Tibial artery (tissue), 4 donors: ENCODE data around the gene LBHD1.

Source experiments
- DNase-seq, 2 donors: peaks; one replicate each; pipeline ENCODE4 v3.0.0-alpha.2; 2019
- H3K27ac ChIP-seq, 2 donors: fragments of 200-600 bp; sonication (generic) in 1 of 2; 1 replicate in 1 of 2; 2 replicates in 1 of 2; pipeline ENCODE4 v1.5.1; 2018 to 2019; ENCODE audit warnings: mild to moderate bottlenecking in 1 of 2
- H3K27me3 ChIP-seq, 2 donors: fragments of 200-600 bp; sonication (generic) in 1 of 2; one replicate each; pipeline versions ENCODE4 v1.5.1 to v1.6.0; 2016 to 2019
- H3K36me3 ChIP-seq, 3 donors: fragments of 200-600 bp; sonication (generic) in 2 of 3; one replicate each; pipeline ENCODE4 v1.5.1; 2016 to 2019; ENCODE audit warnings: mild to moderate bottlenecking in 2 of 3
- H3K4me1 ChIP-seq, 4 donors: fragments of 200-600 bp; sonication (generic) in 2 of 4; 1 replicate in 3 of 4; 2 replicates in 1 of 4; pipeline ENCODE4 v1.5.1; 2016 to 2019
- H3K4me3 ChIP-seq, 2 donors: fragments of 200-600 bp; sonication (generic) in 1 of 2; 1 replicate in 1 of 2; 2 replicates in 1 of 2; pipeline ENCODE4 v1.5.1; 2018 to 2019; ENCODE audit warnings: mild to moderate bottlenecking in 2 of 2
- H3K9me3 ChIP-seq, 3 donors: fragments of 200-600 bp; sonication (generic) in 1 of 3; one replicate each; pipeline ENCODE4 v1.5.1; 2016 to 2019
- CTCF ChIP-seq, 2 experiments: fragments of 200-600 bp in 1 of 2; fragments of 450-650 bp in 1 of 2; IDR thresholded peaks; one replicate each; pipeline ENCODE4 v1.5.1; 2017 to 2019; ENCODE audit warnings: antibody characterized with exemption in 2 of 2, mild to moderate bottlenecking in 1 of 2, moderate library complexity in 1 of 2
- intact Hi-C: fragments of 100-400 bp; cut with DNase I; formaldehyde crosslinking; loops from one replicate; pipeline ENCODE4 v1.15.0; 2023; ENCODE audit warnings: low total_unique reads

LBHD1 gene

DNA sequence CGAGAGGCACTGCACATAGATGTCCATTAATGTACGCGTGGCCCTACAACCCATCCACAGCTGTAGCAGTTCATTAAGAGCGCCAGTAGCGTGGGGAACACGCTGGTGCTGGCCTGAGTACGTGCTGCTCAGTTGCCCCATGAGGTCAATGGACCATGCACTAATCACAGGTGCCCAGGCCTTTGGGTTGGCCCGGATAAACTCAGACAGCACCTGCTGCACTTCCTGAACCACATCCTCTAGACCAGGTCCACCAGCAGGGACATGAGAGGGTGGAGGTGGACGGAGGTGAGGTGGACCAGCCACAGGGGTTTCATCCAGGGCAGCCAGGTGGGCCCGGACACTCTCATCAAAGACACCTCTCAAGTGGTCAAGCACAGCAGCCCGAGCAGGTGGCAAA lies 22.6 kb downstream of the LBHD1 start:
- Histone ChIP-seq H3K4me3 (no peak overlapping the region), H3K4me1 (peaks cover 0 to 39% (median 27%) of the 10 kb centered on the region in 4 donors), H3K27ac (no peak overlapping the region), H3K36me3 (peaks cover 12 to 33% (median 23%) of the 10 kb centered on the region in 3 donors), H3K27me3 (no peaks in the 10 kb centered on the region), H3K9me3 (no peaks in the 10 kb centered on the region)
- DNase-seq = no peak
- no peak for TF ChIP-seq CTCF (IDR thresholded peaks at IDR 0.05)
- intact Hi-C loops = no loop called here

DNA sequence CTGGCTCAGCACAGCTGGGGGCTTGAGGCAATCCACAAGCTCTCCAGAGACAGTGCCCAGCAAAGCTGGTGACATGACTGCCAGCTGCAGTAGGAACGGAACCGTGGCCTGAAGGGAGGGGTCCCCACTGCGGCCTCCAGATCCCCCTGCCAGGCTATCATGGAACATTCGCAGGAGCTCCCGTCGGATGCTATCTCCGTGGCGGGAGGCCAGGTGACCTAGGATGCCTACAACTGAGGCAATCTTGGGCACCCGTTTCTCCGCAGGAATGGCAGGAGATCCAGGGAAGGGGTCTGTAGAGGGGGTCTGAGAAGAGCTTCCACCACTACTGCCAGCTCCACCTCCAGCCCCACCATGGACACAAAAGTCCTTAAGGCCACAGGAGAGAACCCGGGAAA lies 23.1 kb downstream of the LBHD1 start:
- TF ChIP-seq CTCF (IDR thresholded peaks at IDR 0.05) = no peak
- Histone ChIP-seq H3K4me3 (no peak overlapping the region), H3K36me3 (peaks cover 16 to 38% (median 23%) of the 10 kb centered on the region in 3 donors), H3K27me3 (no peaks in the 10 kb centered on the region), H3K27ac (no peak overlapping the region), H3K4me1 (peaks cover 0 to 44% (median 33%) of the 10 kb centered on the region in 4 donors), H3K9me3 (no peaks in the 10 kb centered on the region)
- intact Hi-C loops = no loop called here
- no peak for DNase-seq

DNA sequence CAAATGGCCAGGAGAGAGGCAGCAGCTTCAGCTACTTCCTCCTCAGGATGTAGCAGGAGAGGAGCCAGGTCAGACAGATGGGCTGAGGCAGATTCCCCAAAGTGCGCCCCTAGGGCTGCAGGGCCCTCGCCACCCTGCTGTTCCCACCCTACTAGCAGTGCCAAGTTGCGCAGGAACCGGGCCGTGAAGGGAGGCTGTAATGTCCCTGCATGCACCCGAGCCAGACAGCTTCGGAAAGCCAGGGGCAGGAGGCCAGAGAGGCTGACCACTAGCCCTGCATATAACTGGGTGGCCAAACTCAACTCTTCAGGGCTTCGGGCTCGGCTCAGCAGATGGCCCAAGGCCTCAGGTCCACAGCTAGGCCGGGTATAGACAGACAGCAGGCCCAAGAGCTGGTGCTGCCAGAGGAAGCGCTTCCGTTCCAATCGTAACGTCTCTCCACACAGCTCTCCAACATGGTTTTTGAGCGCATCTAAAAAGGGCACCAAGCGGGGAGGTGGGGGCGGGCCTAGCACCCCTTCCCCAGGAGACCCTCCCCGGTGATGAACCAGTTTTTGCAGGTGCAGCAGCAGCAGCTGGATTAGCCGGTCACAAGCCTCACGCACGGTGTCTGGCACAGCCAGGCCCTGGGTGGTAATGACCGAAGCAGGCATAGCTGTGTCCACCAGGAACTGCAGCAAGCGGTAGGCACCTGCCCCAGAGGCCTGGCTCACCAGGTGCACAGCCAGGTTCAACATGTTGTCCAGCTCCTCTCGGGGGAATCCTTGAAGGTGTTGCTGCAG lies 23.7 kb downstream of the LBHD1 start:
- TF ChIP-seq CTCF (IDR thresholded peaks at IDR 0.05) = no peak
- Histone ChIP-seq H3K27me3 (no peaks in the 10 kb centered on the region), H3K4me3 (no peak overlapping the region), H3K9me3 (no peaks in the 10 kb centered on the region), H3K4me1 (peaks cover 0 to 47% (median 33%) of the 10 kb centered on the region in 4 donors), H3K27ac (no peak overlapping the region), H3K36me3 (peaks cover 22 to 44% (median 28%) of the 10 kb centered on the region in 3 donors)
- intact Hi-C loops = no loop called here
- no peak for DNase-seq

DNA sequence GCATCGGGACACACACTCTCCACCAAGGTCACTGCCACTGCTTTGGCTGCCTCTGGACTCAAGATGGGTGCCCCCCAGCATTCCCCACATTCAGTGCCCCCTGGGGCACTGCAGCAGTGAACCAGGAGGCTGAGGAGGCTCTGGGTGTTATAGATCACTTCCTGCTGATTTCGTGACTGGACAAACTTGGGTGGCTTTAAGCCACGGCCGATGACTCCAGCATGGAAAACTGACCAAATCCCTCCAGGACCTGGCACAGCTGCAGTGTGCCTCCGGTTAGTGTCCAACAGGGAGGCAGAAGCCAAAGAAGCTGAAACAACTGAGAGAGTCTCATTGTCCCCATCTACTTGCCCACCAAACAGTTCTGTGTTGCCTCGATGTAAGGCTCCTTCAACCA lies 24.5 kb downstream of the LBHD1 start:
- H3K36me3 ChIP-seq = peaks cover 30 to 51% (median 34%) of the 10 kb centered on the region in 3 donors
- no peak for DNase-seq
- H3K27me3 ChIP-seq = no peaks in the 10 kb centered on the region
- no peak overlapping the region for H3K4me3 ChIP-seq
- peaks cover 0 to 45% (median 33%) of the 10 kb centered on the region in 4 donors for H3K4me1 ChIP-seq
- peak overlapping the region in 1 of 2 donors; percentile 99 for H3K27ac ChIP-seq
- intact Hi-C loops = no loop called here
- no peak for TF ChIP-seq CTCF (IDR thresholded peaks at IDR 0.05)
- no peaks in the 10 kb centered on the region for H3K9me3 ChIP-seq

DNA sequence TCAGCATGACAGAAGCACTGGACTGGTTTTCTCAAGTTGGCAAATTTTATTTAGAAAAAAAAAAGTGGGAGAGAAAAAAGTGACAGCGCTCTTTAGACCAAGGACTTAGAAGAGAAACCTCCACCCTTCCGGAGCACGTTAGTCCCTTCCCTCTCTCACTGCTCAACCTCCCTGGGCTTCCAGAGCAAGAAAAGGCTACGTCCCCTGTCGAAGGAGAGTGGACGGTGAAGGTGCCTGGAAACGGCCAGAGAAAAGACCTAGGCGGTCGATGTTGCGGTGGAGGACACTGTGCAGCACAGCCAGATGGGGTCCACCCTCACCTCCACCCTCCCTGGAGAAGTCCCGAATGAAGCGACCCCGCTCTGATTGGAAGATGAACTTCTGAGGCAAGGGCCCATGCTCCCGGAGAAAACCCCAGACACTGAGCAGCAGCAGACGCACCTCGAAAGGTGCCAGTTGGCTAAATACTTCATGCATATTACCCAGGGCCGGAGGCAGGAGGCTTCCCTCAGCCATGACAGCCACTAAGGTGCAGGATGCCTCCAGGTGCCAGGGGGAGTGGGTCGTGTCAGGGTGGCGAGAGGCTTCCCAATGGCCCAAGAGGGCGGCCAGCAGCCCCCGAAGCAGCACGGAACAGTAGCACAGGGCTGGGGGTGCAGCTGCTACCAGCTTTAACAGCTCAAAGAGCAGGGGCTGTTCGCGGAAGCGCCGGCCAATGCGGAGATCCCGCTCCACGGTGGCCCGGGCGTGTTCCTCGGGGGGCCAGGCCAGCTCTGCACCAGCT lies 25.1 kb downstream of the LBHD1 start:
- Histone ChIP-seq H3K4me3 (peak overlapping the region; percentile 89 to 100), H3K27ac (peak overlapping the region; percentile 95 to 99), H3K27me3 (no peaks in the 10 kb centered on the region), H3K9me3 (no peaks in the 10 kb centered on the region), H3K4me1 (peaks cover 0 to 40% (median 29%) of the 10 kb centered on the region in 4 donors), H3K36me3 (peaks cover 32 to 55% (median 35%) of the 10 kb centered on the region in 3 donors)
- peak; percentile 22 to 72 for DNase-seq
- intact Hi-C loops = no loop called here
- TF ChIP-seq CTCF (IDR thresholded peaks at IDR 0.05) = no peak
